HL-60 (cell line): ENCODE data around the gene PRKCE.

Experiments
- POLR2AphosphoS5 ChIP-seq: IDR thresholded peaks from 2 replicates; pipeline ENCODE4 v1.6.1; 2012; ENCODE audit warnings: low read depth
- SPI1 ChIP-seq: IDR thresholded peaks from 2 replicates; pipeline ENCODE4 v1.6.1; 2012; ENCODE audit warnings: low read depth, mild to moderate bottlenecking, borderline replicate concordance
- TF ChIP-seq, protein P1 (sequence below): IDR thresholded peaks from one replicate; pipeline ENCODE4 v1.5.1; 2011; ENCODE audit warnings: low read length, control low read depth, inconsistent platforms; ENCODE audit not compliant: insufficient read depth
- TF ChIP-seq, protein P2 (sequence below): IDR thresholded peaks from 2 replicates; pipeline ENCODE4 v1.6.1; 2012; ENCODE audit warnings: low read depth; ENCODE audit not compliant: insufficient replicate concordance

DNA sequence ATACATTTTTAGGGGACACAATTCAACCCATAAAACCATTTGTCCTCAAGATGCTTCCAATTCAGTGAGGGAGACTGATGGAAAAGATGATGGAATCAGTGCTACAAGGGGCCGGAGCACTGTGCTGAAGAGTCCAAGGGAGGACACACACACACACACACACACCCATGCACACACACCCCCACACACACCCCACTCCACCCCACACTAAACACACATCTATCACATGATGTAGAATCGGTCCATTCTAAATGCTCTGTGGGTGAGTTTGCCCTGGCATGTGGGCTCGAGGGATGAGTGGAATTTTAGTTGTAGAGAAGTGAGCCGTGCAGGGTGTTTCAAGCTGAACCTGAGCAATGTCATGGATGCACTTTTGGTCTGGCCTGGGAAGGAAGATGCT is 41.1 kb downstream of the PRKCE start:
- TF ChIP-seq POLR2AphosphoS5 (no peak), SPI1 (no peak)
- TF ChIP-seq, protein P1, sequence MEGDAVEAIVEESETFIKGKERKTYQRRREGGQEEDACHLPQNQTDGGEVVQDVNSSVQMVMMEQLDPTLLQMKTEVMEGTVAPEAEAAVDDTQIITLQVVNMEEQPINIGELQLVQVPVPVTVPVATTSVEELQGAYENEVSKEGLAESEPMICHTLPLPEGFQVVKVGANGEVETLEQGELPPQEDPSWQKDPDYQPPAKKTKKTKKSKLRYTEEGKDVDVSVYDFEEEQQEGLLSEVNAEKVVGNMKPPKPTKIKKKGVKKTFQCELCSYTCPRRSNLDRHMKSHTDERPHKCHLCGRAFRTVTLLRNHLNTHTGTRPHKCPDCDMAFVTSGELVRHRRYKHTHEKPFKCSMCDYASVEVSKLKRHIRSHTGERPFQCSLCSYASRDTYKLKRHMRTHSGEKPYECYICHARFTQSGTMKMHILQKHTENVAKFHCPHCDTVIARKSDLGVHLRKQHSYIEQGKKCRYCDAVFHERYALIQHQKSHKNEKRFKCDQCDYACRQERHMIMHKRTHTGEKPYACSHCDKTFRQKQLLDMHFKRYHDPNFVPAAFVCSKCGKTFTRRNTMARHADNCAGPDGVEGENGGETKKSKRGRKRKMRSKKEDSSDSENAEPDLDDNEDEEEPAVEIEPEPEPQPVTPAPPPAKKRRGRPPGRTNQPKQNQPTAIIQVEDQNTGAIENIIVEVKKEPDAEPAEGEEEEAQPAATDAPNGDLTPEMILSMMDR: no peak
- TF ChIP-seq, protein P2, sequence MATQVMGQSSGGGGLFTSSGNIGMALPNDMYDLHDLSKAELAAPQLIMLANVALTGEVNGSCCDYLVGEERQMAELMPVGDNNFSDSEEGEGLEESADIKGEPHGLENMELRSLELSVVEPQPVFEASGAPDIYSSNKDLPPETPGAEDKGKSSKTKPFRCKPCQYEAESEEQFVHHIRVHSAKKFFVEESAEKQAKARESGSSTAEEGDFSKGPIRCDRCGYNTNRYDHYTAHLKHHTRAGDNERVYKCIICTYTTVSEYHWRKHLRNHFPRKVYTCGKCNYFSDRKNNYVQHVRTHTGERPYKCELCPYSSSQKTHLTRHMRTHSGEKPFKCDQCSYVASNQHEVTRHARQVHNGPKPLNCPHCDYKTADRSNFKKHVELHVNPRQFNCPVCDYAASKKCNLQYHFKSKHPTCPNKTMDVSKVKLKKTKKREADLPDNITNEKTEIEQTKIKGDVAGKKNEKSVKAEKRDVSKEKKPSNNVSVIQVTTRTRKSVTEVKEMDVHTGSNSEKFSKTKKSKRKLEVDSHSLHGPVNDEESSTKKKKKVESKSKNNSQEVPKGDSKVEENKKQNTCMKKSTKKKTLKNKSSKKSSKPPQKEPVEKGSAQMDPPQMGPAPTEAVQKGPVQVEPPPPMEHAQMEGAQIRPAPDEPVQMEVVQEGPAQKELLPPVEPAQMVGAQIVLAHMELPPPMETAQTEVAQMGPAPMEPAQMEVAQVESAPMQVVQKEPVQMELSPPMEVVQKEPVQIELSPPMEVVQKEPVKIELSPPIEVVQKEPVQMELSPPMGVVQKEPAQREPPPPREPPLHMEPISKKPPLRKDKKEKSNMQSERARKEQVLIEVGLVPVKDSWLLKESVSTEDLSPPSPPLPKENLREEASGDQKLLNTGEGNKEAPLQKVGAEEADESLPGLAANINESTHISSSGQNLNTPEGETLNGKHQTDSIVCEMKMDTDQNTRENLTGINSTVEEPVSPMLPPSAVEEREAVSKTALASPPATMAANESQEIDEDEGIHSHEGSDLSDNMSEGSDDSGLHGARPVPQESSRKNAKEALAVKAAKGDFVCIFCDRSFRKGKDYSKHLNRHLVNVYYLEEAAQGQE: no peak
